Heart left ventricle (tissue), 13 donors: ENCODE measurements around the gene CDHR5.

Source experiments
- CTCF ChIP-seq, 12 donors: fragments of 200-600 bp; sonication (generic) in 4 of 12; IDR thresholded peaks; one replicate each; pipeline versions ENCODE4 v1.5.0 to v1.8.0; 2018 to 2022; ENCODE audit warnings: antibody characterized with exemption in 12 of 12, mild to moderate bottlenecking in 5 of 12
- POLR2A ChIP-seq, 2 donors: fragments of 450-650 bp; IDR thresholded peaks; one replicate each; pipeline ENCODE4 v1.6.1; 2017; ENCODE audit warnings: antibody characterized with exemption in 2 of 2, mild to moderate bottlenecking in 2 of 2, moderate library complexity in 2 of 2
- donor health status: ischemic (EF 13 %, LVEDD 7.1; RV severe dilation, severe dysfunction).
- donor health status: DM: no; HTN: yes; CAD: no.
- donor health status: DM: no; HTN: no; CAD: no.
- donor health status: ischemic (EF 25% LVEDD 6.9; RV normal size, moderate dysfunction).
- donor health status: ischemic (EF 25% LVEDD 5.7; RV mildly dilated, moderate dysfunction).
- donor health status: ischemic (EF 35%, LVEDD 5.7; RV mildly dilated, moderate dysfunction).
- donor health status: nonischemic (EF 11% LVEDD 7.7; RV severe dilation, severe dysfunction).
- donor health status: DM: yes; HTN: yes; CAD: no.
- donor health status: PGD.
- donor health status: ischemic (EF 29% LVEDD 5.4; RV normal size, mild dysfunction).
- donor health status: nonischemic (EF 23%, LVEDD 6.1; RV moderate dilation, normal function).

DNA sequence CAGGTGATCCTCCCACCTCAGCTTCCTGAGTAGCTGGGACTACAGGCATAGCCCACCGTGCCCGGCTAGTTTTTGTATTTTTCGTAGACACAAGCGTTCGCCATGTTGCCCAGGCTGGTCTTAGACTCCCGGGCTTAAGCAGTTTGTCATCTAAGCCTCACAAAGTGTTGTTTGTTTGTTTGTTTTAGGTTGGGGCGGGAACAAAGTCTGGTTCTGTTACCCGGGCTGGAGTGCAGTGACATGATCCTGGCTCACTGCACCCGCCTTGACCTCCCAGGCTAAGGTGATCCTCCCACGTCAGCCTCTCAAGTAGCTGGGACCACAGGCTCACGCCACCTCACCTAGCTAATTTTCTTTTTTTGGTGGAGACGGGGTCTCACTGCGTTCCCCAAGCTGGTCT, 21.6 kb downstream of the CDHR5 start:
- TF ChIP-seq CTCF (IDR thresholded peaks at IDR 0.05) (no peak), POLR2A (IDR thresholded peaks at IDR 0.05) (no peak)
